Esophagus squamous epithelium (tissue), 5 donors: Measurements from ENCODE around the gene SFMBT2. TPM values are rescaled to one million over a fixed set of nuclear protein-coding genes. Genes with fewer than 3 reads are reported as not detected.

Source experiments
- DNase-seq: peaks from one replicate; lab custom pipeline; 2025; lab: John Stamatoyannopoulos, UW
- H3K27ac ChIP-seq, 4 donors: fragments of 200-600 bp; sonication (generic); one replicate each; pipeline ENCODE4 v1.5.1; 2016 to 2019; ENCODE audit warnings: mild to moderate bottlenecking in 1 of 4
- H3K27me3 ChIP-seq, 4 donors: fragments of 200-600 bp; sonication (generic); 1 replicate in 3 of 4; 2 replicates in 1 of 4; pipeline versions ENCODE4 v1.5.1 to v1.6.0; 2017 to 2021; ENCODE audit warnings: antibody characterized with exemption in 1 of 4
- H3K36me3 ChIP-seq, 3 donors: fragments of 200-600 bp; sonication (generic); one replicate each; pipeline ENCODE4 v1.5.1; 2016 to 2019
- H3K4me1 ChIP-seq, 3 donors: fragments of 200-600 bp; sonication (generic); one replicate each; pipeline ENCODE4 v1.5.1; 2017 to 2019
- H3K4me3 ChIP-seq, 4 donors: fragments of 200-600 bp; sonication (generic); 1 replicate in 3 of 4; 2 replicates in 1 of 4; pipeline ENCODE4 v1.5.1; 2016 to 2019; ENCODE audit warnings: mild to moderate bottlenecking in 2 of 4, moderate library complexity in 1 of 4
- H3K9me3 ChIP-seq, 3 donors: fragments of 200-600 bp; sonication (generic); one replicate each; pipeline ENCODE4 v1.5.1; 2016 to 2019
- CTCF ChIP-seq, 6 experiments: fragments of 450-650 bp in 4 of 6; fragments of 200-600 bp in 2 of 6; sonication (generic) in 2 of 6; IDR thresholded peaks; one replicate each; pipeline ENCODE4 v1.5.1; 2016 to 2019; ENCODE audit warnings: antibody characterized with exemption in 6 of 6, mild to moderate bottlenecking in 4 of 6, moderate library complexity in 4 of 6
- POLR2A ChIP-seq, 4 donors: fragments of 450-650 bp; IDR thresholded peaks; one replicate each; pipeline ENCODE4 v1.6.1; 2017; ENCODE audit warnings: antibody characterized with exemption in 4 of 4, mild to moderate bottlenecking in 4 of 4, moderate library complexity in 3 of 4
- WGBS, 2 donors: methylation state at CpG; one replicate each; pipeline ENCODE4 v1.1.5; 2018; 5-methylcytosine and 5-hydroxymethylcytosine counted together
- intact Hi-C: fragments of 100-400 bp; cut with DNase I; formaldehyde crosslinking; loops from one replicate; pipeline ENCODE4 v1.15.0; 2022
- total RNA-seq, 4 donors: library from RNA; depleted of rRNA; stranded (reverse); fragments of >200 nt; gene quantifications; one replicate each; pipeline ENCODE4 v1.1.0, GENCODE V29; 2016
- donor health status: DM: yes; HTN: yes; CAD: no.

SFMBT2 gene
- total RNA-seq, 4 donors from 2014 or later = 0.72 to 5.0 (median 1.4) TPM

- intact Hi-C loops = no loop called here
- no peak for DNase-seq
- H3K27ac ChIP-seq = no peak overlapping the region
- TF ChIP-seq CTCF (IDR thresholded peaks at IDR 0.05) = no peak
- TF ChIP-seq POLR2A (IDR thresholded peaks at IDR 0.05) = no peak
- no peaks in the 10 kb centered on the region for H3K4me1 ChIP-seq
- H3K36me3 ChIP-seq = no peaks in the 10 kb centered on the region
- 68 to 79% methylated on average over 2 of the region's 2 CpGs for WGBS, 2 donors
- H3K9me3 ChIP-seq = no peaks in the 10 kb centered on the region
- H3K27me3 ChIP-seq = peaks cover 0 to 33% (median 0%) of the 10 kb centered on the region in 4 donors
- no peak overlapping the region for H3K4me3 ChIP-seq
These were observed 258.5 kb downstream of the SFMBT2 start for GRCh38 chr10:7152341-7152740.

GRCh38 chr10:7151538-7151937 is 259.3 kb downstream of the SFMBT2 start:
- no peak for TF ChIP-seq POLR2A (IDR thresholded peaks at IDR 0.05)
- Histone ChIP-seq H3K27me3 (peaks cover 0 to 38% (median 0%) of the 10 kb centered on the region in 4 donors), H3K36me3 (no peaks in the 10 kb centered on the region), H3K27ac (no peak overlapping the region), H3K4me1 (no peaks in the 10 kb centered on the region), H3K4me3 (no peak overlapping the region), H3K9me3 (no peaks in the 10 kb centered on the region)
- intact Hi-C loops = no loop called here
- WGBS, 2 donors = 50 to 54% methylated on average over 4 of the region's 4 CpGs
- DNase-seq = no peak

GRCh38 chr10:7150349-7150748 is 260.5 kb downstream of the SFMBT2 start:
- Histone ChIP-seq H3K27me3 (peaks cover 0 to 38% (median 0%) of the 10 kb centered on the region in 4 donors), H3K4me1 (no peaks in the 10 kb centered on the region), H3K4me3 (no peak overlapping the region), H3K27ac (no peak overlapping the region), H3K9me3 (no peaks in the 10 kb centered on the region), H3K36me3 (no peaks in the 10 kb centered on the region)
- TF ChIP-seq POLR2A (IDR thresholded peaks at IDR 0.05) = no peak
- TF ChIP-seq CTCF (IDR thresholded peaks at IDR 0.05) = no peak
- DNase-seq = no peak
- intact Hi-C loops = no loop called here
- 53 to 73% methylated on average over 4 of the region's 4 CpGs for WGBS, 2 donors

GRCh38 chr10:7146189-7146588 is 264.6 kb downstream of the SFMBT2 start:
- TF ChIP-seq CTCF (IDR thresholded peaks at IDR 0.05) = no peak
- no peak for TF ChIP-seq POLR2A (IDR thresholded peaks at IDR 0.05)
- Histone ChIP-seq H3K9me3 (no peaks in the 10 kb centered on the region), H3K27me3 (peaks cover 0 to 41% (median 0%) of the 10 kb centered on the region in 4 donors), H3K4me3 (no peak overlapping the region), H3K4me1 (no peaks in the 10 kb centered on the region), H3K36me3 (no peaks in the 10 kb centered on the region), H3K27ac (no peak overlapping the region)
- intact Hi-C loops = no loop called here
- WGBS, 2 donors = 49 to 59% methylated on average over 3 of the region's 3 CpGs
- no peak for DNase-seq

DNA sequence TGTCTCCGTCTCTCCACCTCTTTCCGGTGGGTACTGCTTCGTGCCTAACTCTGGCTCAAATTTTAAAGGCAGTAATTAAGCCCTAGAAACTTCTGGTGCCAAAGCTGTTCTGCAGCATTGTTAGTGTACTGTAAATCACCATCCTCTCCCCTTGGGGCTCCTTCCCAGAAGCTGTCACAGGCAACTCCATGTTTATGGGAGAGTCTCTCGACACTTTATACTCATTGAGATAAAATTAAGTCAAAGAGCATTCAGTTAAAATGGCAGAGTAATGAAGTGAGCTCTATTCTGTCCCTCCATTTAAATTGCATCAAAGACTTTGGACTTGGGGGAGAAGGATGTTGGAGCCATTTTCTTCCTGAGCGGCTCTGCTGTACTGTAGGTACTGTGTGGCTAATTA is 274.8 kb downstream of the SFMBT2 start:
- WGBS, 2 donors = 63 to 68% methylated on average over 5 of the region's 5 CpGs
- no peak overlapping the region for H3K27ac ChIP-seq
- H3K4me1 ChIP-seq = no peaks in the 10 kb centered on the region
- TF ChIP-seq POLR2A (IDR thresholded peaks at IDR 0.05) (no peak), CTCF (IDR thresholded peaks at IDR 0.05) (no peak)
- no peaks in the 10 kb centered on the region for H3K36me3 ChIP-seq
- no peaks in the 10 kb centered on the region for H3K9me3 ChIP-seq
- H3K27me3 ChIP-seq = peaks cover 0 to 26% (median 0%) of the 10 kb centered on the region in 4 donors
- intact Hi-C loops = no loop called here
- no peak for DNase-seq
- H3K4me3 ChIP-seq = no peak overlapping the region

- peaks cover 0 to 29% (median 0%) of the 10 kb centered on the region in 4 donors for H3K27me3 ChIP-seq
- no peaks in the 10 kb centered on the region for H3K9me3 ChIP-seq
- H3K4me1 ChIP-seq = no peaks in the 10 kb centered on the region
- no peaks in the 10 kb centered on the region for H3K36me3 ChIP-seq
- H3K27ac ChIP-seq = no peak overlapping the region
- intact Hi-C loops = no loop called here
- TF ChIP-seq CTCF (IDR thresholded peaks at IDR 0.05) = no peak
- TF ChIP-seq POLR2A (IDR thresholded peaks at IDR 0.05) = no peak
- no peak for DNase-seq
- H3K4me3 ChIP-seq = no peak overlapping the region
These were observed 275.6 kb downstream of the SFMBT2 start for GRCh38 chr10:7135188-7135587.
